Measurements from ENCODE around the gene PEMT.
"Not testable (repeated sequence)": the region's sequence is repeated elsewhere in the genome, so short reads cannot be mapped to it uniquely, and the experiment has no call there.

The PEMT gene

GRCh38 chr17:17591355-17592298 is at the start of gene PEMT:
PEMT (minus strand) TSS chr17:17591708; CDS start chr17:17591626, 82 bp downstream.
- peak; percentile 95 for DNase-seq

GRCh38 chr17:17639661-17640270 is 48.3 kb upstream of the PEMT start:
- DNase-seq: not testable (repeated sequence)

- no peak for DNase-seq
Measured at GRCh38 chr17:17638467-17638866, 47.0 kb upstream of the PEMT start.

- DNase-seq: no peak
Measured at GRCh38 chr17:17636272-17636885, 44.9 kb upstream of the PEMT start.

GRCh38 chr17:17635537-17636271 is 44.2 kb upstream of the PEMT start:
- DNase-seq: not testable (repeated sequence)

- DNase-seq: no peak
Measured at GRCh38 chr17:17635126-17635525, 43.6 kb upstream of the PEMT start.

- no peak for DNase-seq
Measured at GRCh38 chr17:17633310-17633709, 41.8 kb upstream of the PEMT start.

- peak; percentile 5 for DNase-seq
Measured at GRCh38 chr17:17632690-17633089, 41.2 kb upstream of the PEMT start.

- DNase-seq: peak; percentile 52
Measured at GRCh38 chr17:17628388-17629008, 37.0 kb upstream of the PEMT start.

GRCh38 chr17:17626840-17627239 is 35.3 kb upstream of the PEMT start:
- no peak for DNase-seq

GRCh38 chr17:17626151-17626805 is 34.8 kb upstream of the PEMT start:
- no peak for DNase-seq

GRCh38 chr17:17624741-17625140 is 33.2 kb upstream of the PEMT start:
- DNase-seq: no peak

GRCh38 chr17:17623904-17624303 is 32.4 kb upstream of the PEMT start:
- DNase-seq: no peak

GRCh38 chr17:17621254-17621653 is 29.7 kb upstream of the PEMT start:
- DNase-seq: no peak

GRCh38 chr17:17613708-17614114 is 22.2 kb upstream of the PEMT start:
- peak; percentile 54 for DNase-seq

- DNase-seq: no peak
Measured at GRCh38 chr17:17612085-17613022, 20.8 kb upstream of the PEMT start.

GRCh38 chr17:17609121-17609520 is 17.6 kb upstream of the PEMT start:
- DNase-seq: no peak

GRCh38 chr17:17606416-17607000 is 15.0 kb upstream of the PEMT start:
- DNase-seq: no peak

- DNase-seq: no peak
Measured at GRCh38 chr17:17605729-17606088, 14.2 kb upstream of the PEMT start.

GRCh38 chr17:17605083-17605728 is 13.7 kb upstream of the PEMT start:
- no peak for DNase-seq

Measured in CD4-positive, alpha-beta T cell treated with Interleukin-12 subunit alpha and Interleukin-12 subunit beta, for 1 hour (primary cell).